Ishikawa (cell line): ENCODE measurements around the gene STRN4.

ENCODE experiments used
- EP300 ChIP-seq: IDR thresholded peaks from 2 replicates; pipeline ENCODE4 v1.6.1; 2012; ENCODE audit warnings: borderline replicate concordance
- RAD21 ChIP-seq: IDR thresholded peaks from 2 replicates; pipeline ENCODE4 v1.6.1; 2012; ENCODE audit warnings: low read depth
- TAF1 ChIP-seq: IDR thresholded peaks from 2 replicates; pipeline ENCODE4 v1.6.1; 2012; ENCODE audit warnings: low read depth, mild to moderate bottlenecking
- TCF12 ChIP-seq: IDR thresholded peaks from 2 replicates; pipeline ENCODE4 v1.6.1; 2012; ENCODE audit warnings: low read depth
- TEAD4 ChIP-seq: IDR thresholded peaks from 2 replicates; pipeline ENCODE4 v1.6.1; 2012
- YY1 ChIP-seq: IDR thresholded peaks from 2 replicates; pipeline ENCODE4 v1.6.1; 2012; ENCODE audit warnings: low read depth
- ZBTB7A ChIP-seq: IDR thresholded peaks from 2 replicates; pipeline ENCODE4 v1.6.1; 2012; ENCODE audit warnings: low read depth
- TF ChIP-seq, protein P1 (sequence below): IDR thresholded peaks from 2 replicates; pipeline ENCODE4 v1.6.1; 2012

DNA sequence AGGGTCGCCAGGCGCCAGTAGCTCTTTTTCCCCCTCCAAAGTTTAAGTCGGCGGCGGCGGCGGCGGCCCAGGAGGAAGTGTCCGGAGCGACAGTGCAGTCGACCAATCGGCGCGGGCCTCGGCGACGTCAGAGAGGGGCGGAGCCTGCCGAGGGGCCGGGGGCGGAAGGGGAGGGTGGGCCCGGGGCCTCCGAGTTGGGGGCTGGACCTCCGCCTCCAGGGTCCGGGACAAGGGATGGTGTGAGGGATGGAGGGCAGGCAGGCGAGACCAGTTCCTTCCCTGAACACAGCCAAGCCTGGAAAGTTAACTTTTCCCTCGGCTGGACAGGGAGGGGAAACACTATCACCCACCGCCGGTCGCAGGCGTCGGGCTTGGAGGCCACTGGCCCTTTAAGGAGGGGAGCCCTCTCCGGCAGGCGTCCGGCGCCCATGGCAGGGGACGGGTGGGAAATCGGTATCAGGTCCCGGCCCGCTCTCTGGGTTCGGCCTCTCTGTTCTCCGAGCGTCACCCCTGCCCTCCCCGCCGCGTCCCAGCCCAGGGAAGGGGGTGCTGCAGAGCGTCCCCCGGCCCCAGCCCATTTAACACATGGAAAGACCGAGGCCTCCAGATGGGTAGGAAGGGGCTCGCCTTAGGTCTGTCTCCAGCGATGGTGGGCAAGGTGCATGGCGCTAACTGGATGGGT, 29.1 kb downstream of the STRN4 start, which contains the start of gene PRKD2:
- TF ChIP-seq EP300 (0 out of 2 replicates have a peak, but pooled peaks have one; percentile 8), TEAD4 (no peak), TAF1 (no peak; the same call in 1 of the 2 replicates), YY1 (no peak), RAD21 (no peak), TCF12 (no peak), ZBTB7A (peak; percentile 87)
- TF ChIP-seq, protein P1, sequence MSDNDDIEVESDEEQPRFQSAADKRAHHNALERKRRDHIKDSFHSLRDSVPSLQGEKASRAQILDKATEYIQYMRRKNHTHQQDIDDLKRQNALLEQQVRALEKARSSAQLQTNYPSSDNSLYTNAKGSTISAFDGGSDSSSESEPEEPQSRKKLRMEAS = peak; percentile 43
